Measurements from ENCODE around the gene CD34.
"Not testable (repeated sequence)": the region's sequence is repeated elsewhere in the genome, so short reads cannot be mapped to it uniquely, and the experiment has no call there.

Gene CD34, protein sequence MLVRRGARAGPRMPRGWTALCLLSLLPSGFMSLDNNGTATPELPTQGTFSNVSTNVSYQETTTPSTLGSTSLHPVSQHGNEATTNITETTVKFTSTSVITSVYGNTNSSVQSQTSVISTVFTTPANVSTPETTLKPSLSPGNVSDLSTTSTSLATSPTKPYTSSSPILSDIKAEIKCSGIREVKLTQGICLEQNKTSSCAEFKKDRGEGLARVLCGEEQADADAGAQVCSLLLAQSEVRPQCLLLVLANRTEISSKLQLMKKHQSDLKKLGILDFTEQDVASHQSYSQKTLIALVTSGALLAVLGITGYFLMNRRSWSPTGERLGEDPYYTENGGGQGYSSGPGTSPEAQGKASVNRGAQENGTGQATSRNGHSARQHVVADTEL

DNA sequence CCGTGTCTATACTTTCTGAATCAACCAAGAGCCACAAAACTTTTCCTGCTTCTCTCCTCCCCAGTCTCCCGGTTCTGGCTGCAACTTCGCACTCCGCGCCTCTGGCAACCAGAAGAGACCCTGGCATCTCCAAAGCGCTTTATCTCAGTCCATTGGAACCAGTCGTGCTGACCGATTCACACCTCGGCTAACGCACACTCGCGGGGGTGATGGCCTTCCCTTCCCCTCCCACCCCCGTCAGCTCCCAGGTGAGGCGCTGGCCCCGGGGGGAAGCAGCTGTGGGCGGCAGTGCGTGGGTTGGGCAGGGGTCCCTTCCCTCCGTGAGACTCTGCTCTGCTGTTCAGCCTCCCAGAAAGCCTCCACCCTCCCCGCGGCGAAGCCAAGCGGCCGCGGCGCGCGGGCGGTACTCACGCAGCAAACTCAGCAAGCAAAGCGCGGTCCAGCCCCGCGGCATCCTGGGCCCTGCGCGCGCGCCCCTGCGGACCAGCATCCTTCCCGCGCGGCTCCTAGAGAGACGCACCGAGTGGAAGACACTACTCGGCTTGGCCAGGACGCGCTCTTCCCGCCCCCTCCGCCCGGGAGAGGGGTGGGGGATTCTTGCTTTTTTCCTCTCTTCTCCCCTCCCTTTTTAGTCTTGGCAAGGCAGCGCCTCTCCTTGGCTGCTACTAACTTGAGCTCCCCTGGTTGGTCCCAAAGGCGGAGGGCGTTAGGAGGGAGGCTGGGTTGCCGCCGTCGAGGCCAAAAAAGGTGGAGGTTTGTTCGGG lies at the start of gene CD34:
TSS of gene CD34 (minus strand) at position 535 of the 764 bp plus-strand sequence. CDS start at position 490, 45 bp downstream.
- no peak for DNase-seq

- no peak for DNase-seq
Measured at GRCh38 chr1:207960346-207960745, 49.4 kb upstream of the CD34 start.

DNA sequence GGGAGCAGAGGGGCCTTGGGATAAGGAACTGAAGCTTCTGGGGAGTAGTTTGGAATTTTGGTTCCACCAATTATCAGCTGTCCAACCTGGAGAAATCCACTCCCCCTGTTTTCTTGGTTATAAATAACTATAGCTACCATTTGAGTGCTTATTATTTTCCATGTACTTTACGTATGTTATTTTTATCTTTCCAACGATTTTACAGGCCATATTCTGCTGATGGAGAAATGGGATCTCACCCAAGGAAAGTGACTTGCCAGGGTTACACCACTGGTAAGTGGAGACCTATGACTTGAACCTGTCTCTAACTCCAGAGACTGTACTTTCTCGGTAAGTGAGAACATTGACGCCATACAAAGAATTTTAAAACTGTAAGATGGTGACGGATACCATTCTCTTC lies 49.0 kb upstream of the CD34 start:
- no peak for DNase-seq

GRCh38 chr1:207959141-207959825 lies 48.4 kb upstream of the CD34 start:
- no peak for DNase-seq

DNA sequence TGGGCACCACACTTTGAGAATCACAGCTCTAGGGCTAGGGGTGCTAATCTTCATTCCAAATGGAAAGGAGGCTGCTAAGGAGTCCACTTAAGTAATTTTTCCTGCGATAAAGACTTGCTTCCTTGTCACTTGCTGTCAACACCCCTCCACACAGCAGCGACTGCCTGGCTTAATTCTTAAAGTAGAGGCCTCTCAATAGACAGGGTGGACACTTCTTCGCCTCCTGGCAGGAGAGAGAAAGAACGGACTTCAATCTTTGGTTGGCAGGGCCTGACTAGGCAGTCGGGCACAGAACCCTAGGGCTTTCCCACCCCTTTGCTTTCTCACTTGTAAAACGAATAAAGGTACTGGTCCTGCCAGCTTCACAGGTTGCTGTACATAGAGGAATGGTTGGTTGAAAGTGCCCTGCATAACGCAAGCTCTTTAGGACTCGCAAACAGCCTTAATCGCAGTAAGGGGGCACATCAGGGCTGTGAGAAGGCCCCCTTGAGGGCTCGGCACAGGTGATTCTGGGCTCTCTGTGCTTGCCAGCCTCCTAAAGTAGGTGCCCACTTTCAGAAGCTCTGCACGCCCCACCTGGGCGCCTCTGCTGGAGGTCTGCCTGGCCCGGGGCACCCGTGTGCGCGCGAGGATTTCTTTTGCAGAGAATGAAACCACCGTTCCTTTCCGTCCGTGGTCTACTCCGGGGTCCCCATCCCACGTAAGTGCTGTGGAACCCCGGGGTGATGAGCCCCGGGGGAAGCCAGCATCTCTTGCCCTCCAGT lies 47.6 kb upstream of the CD34 start:
- DNase-seq = no peak

GRCh38 chr1:207956986-207957385 lies 46.1 kb upstream of the CD34 start:
- no peak for DNase-seq

- no peak for DNase-seq
Measured at GRCh38 chr1:207954104-207954503, 43.2 kb upstream of the CD34 start.

GRCh38 chr1:207952617-207953542 lies 42.0 kb upstream of the CD34 start:
- DNase-seq = no peak

DNA sequence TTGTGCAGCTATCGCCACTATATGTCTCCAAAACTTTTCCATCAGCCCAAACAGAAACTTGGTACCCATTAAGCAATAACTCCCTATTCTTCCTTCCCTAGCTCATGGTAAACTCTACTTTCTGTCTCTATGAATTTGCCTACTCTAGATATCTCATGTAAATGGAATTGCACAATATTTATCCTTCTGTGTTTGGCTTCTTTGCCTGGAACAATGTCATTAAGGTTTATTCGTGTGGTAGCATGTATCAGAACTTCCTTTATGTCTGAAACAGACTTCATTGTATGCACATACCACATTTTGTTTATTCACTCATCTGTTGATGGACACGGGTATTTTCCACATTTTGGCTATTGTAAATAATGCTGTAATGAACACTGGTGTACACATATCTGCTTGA lies 40.7 kb upstream of the CD34 start:
- no peak for DNase-seq

DNA sequence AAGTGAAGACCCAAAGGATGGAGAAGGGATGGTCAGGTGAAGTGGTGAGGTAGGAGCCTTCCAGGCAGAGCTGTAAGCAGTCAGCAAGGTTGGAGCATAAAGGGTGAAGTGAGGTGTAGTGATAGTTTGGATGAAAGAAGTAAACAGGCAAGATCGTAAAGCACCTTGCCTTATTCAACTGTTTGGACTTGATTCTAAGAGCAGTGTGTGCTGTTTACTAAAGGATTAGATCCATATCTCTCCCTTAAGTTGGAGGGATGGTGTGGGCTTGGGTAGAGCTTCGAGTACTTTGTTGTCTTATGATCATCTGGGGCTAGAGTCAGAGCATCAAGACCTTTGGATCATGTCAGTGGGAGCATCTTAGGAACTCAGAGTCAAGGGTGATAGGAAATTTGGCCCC lies 39.8 kb upstream of the CD34 start:
- no peak for DNase-seq

- no peak for DNase-seq
Measured at GRCh38 chr1:207949571-207950195, 38.8 kb upstream of the CD34 start.

DNA sequence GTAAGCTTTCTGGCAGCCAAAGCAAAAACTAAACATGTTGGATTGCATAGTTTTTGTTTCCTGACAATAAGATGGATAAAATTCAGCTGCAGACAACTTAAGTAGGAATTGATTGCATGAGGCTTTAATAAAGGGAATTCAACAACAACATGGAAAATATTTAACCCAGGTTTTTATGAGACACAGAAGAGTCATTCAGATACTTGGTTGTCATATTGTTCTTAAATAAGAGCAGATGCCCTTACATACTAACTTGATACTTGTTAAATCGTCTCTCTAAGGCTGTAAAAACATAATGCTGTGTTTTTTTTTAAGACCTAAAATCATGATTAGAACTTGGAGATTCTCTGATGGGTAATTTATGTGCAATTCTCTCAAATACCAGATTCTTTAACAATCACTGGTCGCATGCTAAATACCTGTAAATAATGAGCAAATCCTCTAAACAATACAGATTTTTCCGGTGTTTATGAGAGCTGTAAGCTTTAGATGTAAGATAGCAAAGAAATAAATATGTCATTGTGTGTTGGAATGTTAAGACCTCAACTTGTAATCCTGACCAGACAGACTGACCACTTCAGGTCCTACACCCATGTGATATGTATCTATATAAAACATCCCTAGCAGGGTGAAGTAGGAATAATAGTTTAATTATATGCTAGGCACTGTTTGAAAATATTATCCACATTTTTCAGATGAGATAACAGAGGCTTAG lies 37.8 kb upstream of the CD34 start:
- no peak for DNase-seq

GRCh38 chr1:207946756-207947155 lies 35.8 kb upstream of the CD34 start:
- DNase-seq = no peak

DNA sequence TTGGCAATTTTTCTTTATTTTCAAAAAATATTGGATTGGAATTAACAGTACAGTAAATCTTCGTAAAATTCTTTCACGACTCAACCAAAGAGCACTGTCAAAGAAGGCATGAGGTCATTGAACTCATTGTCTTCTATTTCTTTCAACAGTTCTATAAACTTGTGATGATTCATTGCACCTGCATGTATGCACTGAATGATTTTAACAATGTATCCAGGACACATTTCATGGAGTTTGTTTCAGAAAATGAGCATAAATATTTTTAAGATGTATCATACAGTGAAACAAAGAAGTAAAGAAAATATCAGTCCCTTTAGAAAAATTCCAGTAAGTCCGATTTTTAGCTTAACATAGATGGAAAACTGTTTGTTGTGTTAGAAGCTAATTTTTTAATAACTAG lies 33.6 kb upstream of the CD34 start:
- no peak for DNase-seq

DNA sequence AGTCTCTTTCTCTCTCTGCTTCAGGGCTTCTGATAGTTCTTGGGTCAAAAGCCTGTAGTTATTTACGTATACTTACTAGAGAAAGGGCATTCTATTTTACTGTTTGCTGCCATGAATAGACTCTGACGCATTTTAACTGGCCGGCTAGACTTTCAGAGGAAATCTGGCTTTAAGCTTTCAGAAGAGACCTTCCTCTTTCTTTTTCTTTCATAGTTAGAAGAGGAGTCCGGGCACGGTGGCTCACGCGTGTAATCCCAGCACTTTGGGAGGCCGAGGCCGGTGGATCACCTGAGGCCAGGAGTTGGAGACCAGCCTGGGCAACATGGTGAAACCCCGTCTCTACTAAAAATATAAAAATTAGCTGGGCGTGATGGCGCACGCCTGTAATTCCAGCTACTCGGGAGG lies 31.4 kb upstream of the CD34 start:
- DNase-seq = not testable (repeated sequence)

DNA sequence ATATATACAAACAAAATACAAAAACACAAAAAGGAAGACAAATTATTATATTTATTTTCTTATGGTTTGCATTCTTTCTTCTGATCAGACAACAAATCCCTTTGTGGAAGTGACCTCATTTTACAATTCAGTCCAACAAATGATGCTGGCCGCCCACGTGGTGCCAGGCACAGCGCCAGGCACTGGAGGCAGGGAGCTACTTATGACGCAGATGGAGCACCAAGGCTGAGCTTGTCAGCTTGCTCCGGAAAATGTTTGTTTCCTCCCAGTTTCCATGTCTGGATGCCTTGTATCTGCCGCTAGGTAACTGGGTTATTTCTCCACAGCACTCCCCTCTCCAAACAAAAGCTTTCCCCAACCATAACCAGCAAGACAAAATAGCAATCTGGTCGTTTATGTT lies 30.7 kb upstream of the CD34 start:
- no peak for DNase-seq

- no peak for DNase-seq
Measured at GRCh38 chr1:207938016-207938415, 27.1 kb upstream of the CD34 start.

GRCh38 chr1:207937204-207937603 lies 26.3 kb upstream of the CD34 start:
- DNase-seq = no peak

DNA sequence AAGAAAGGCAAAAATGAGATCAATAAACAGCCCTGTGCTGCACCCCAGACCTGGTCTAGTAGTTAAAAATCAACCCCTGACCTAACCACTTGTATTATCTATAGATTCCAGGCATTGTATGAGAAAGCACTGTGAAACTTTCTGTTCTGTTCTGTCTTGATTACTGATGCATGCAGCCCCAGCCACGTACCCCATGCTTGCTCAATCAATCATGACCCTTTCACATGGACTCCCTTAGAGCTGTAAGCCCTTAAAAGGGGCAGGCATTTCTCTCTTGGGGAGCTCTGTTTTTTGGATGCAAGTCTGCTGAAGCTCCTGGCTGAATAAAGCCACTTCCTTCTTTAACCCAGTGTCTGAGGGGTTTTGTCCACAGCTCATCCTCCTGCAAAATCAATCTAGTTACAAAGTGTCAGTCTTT lies 24.2 kb upstream of the CD34 start:
- DNase-seq = no peak

DNA sequence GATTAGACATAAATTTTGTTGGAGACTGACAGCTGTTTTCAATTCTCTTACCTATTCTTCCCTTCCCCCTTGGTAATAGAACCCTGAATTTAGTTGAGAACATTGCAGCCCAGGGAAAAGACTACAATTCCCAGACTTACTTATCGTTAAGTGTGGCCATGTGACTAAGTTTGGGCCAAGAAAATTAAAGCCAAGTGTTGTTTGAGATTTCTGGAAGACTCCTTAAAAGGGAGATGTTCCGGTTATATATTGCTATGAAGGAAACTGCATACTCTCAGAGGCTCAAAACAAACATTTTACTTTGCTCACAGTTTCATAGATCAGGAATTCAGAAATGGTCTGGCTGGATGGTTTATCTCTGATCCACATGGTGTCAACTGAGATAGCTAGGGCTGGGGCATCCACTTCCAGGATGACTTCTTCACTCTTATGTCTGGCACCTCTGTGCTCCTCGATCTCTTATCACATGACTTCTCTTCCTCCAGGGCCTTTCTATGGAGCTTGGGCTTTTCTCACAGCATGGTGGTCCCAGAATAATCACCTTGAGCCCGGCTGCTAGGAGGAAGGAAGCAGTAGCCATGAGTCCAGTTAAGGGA lies 22.4 kb upstream of the CD34 start:
- no peak for DNase-seq

Data from CD4-positive, alpha-beta T cell treated with Interleukin-4 for 4 hours (primary cell).